BLaER1 (cell line): ENCODE measurements around the gene CES5A.
"Not testable (repeated sequence)": the region's sequence is repeated elsewhere in the genome, so short reads cannot be mapped to it uniquely, and the experiment has no call there.

Source experiments
- H3K27ac ChIP-seq: shearing (Covaris generic); formaldehyde crosslinking; 2 replicates; pipeline ENCODE4 v1.8.1; 2022
- H3K27me3 ChIP-seq: shearing (Covaris generic); formaldehyde crosslinking; 2 replicates; pipeline ENCODE4 v1.8.1; 2022
- H3K36me3 ChIP-seq: shearing (Covaris generic); formaldehyde crosslinking; 2 replicates; pipeline ENCODE4 v1.8.1; 2022
- H3K4me1 ChIP-seq: shearing (Covaris generic); formaldehyde crosslinking; 2 replicates; pipeline ENCODE4 v1.8.1; 2022
- H3K4me2 ChIP-seq: shearing (Covaris generic); formaldehyde crosslinking; 2 replicates; pipeline ENCODE4 v1.8.1; 2022
- H3K4me3 ChIP-seq: shearing (Covaris generic); formaldehyde crosslinking; 2 replicates; pipeline ENCODE4 v1.8.1; 2022
- H3K9ac ChIP-seq: shearing (Covaris generic); formaldehyde crosslinking; 2 replicates; pipeline ENCODE4 v1.8.1; 2022
- H3K9me3 ChIP-seq: shearing (Covaris generic); formaldehyde crosslinking; 2 replicates; pipeline ENCODE4 v1.8.1; 2022
- H4K20me1 ChIP-seq: shearing (Covaris generic); formaldehyde crosslinking; 2 replicates; pipeline ENCODE4 v1.8.1; 2022
- Cebpa-rat ChIP-seq: shearing (Covaris generic); IDR thresholded peaks from 2 replicates; pipeline ENCODE4 v1.8.1; 2022

The CES5A gene, protein sequence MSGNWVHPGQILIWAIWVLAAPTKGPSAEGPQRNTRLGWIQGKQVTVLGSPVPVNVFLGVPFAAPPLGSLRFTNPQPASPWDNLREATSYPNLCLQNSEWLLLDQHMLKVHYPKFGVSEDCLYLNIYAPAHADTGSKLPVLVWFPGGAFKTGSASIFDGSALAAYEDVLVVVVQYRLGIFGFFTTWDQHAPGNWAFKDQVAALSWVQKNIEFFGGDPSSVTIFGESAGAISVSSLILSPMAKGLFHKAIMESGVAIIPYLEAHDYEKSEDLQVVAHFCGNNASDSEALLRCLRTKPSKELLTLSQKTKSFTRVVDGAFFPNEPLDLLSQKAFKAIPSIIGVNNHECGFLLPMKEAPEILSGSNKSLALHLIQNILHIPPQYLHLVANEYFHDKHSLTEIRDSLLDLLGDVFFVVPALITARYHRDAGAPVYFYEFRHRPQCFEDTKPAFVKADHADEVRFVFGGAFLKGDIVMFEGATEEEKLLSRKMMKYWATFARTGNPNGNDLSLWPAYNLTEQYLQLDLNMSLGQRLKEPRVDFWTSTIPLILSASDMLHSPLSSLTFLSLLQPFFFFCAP

DNA sequence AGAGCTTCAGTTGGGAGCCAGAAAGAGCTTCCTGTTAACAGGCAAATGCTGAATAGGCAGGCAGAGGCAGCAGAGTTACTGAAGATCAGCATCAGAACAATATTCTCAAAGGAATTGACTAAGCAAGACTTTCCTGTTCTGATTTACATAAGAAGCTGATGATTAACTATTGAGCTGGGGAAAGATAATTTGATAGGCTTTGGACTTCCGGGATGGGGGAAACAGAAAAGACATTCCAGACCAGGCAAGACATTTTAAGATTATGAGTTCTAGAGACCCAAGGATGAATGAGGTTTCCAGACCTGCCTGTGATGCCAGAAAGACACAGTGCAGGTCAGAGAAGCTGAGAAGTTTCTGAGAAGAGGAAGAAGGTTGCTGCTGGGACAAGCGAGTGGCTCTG lies at the start of gene CES5A:
CES5A (minus strand) TSS at position 101 of the 400 bp plus-strand sequence. CDS start 152 bp downstream, outside the sequence.
- H3K27me3 ChIP-seq: no peaks in the 10 kb centered on the region
- H3K4me3 ChIP-seq: no peak within 1 kb of the TSS
- H3K9ac ChIP-seq: no peak within 1 kb of the TSS
- H3K4me2 ChIP-seq: no peak within 1 kb of the TSS
- no peak for TF ChIP-seq Cebpa-rat
- H3K27ac ChIP-seq: no peak within 1 kb of the TSS
- H3K9me3 ChIP-seq: no peaks in the 10 kb centered on the region
- no peaks in the 10 kb centered on the region for H3K36me3 ChIP-seq
- H3K4me1 ChIP-seq: no peaks in the 10 kb centered on the region
- no peaks in the 10 kb centered on the region for H4K20me1 ChIP-seq

DNA sequence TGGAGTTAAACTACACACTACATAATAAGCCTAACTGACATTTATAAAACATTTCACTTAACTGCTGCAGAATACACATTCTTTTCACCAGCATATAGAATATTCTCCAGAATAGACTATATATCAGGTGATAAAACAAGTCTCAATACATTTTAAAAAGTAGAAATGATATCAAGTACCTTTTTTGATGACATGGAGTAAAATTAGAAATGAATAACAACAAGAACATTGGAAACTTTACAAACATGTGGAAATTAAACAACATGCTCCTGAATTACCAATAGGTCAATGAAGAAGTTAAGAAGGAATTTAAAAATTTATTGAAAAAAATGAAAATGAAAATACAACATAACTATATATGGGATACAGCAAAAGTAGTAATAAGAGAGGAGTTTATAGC lies 47.5 kb upstream of the CES5A start:
- peaks cover 28% of the 10 kb centered on the region for H3K9me3 ChIP-seq
- TF ChIP-seq Cebpa-rat: no peak
- no peak overlapping the region for H3K9ac ChIP-seq
- H3K27ac ChIP-seq: no peak overlapping the region
- no peaks in the 10 kb centered on the region for H3K27me3 ChIP-seq
- H3K36me3 ChIP-seq: no peaks in the 10 kb centered on the region
- no peak overlapping the region for H3K4me2 ChIP-seq
- H4K20me1 ChIP-seq: no peaks in the 10 kb centered on the region
- peaks cover 15% of the 10 kb centered on the region for H3K4me1 ChIP-seq
- no peak overlapping the region for H3K4me3 ChIP-seq

DNA sequence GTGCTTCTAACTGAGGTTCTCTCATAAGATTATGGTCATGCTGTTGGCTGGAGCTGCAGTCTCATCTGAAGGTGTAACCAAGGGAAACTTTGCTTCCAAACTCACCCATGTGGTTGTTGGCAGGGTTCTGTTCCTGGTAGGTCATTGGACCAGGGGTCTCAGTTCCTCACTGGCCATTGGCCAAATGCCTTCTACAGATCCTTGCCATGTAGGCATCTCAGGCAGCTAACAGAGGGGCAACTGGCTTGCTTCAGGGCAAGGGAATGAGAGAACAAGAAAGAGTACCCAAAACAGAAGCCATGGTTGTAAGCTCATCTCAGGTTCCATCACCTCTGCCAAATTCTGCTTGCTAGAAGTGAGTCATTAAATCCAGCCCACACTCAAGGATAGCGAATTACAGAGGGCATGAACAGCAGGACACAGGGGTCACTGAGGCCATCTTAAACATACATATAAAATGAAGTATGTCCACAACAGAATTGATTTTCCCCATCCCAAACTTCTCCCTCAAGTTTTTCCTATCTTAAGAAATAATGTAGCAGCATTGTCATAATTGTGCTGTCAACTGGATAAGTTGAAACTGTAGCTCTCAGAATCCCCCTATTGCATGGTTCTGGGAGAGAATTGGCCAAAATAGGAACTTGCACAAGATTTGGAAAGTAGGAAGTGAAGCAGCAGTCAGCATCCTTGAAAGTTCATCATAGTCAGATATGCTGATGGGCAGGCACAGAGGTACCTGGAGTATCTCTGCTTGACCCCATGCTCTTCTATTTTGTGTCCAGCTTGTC lies 42.4 kb upstream of the CES5A start:
- no peak for TF ChIP-seq Cebpa-rat
- H3K4me2 ChIP-seq: no peak overlapping the region
- no peak overlapping the region for H3K4me3 ChIP-seq
- H3K9ac ChIP-seq: no peak overlapping the region
- H3K27ac ChIP-seq: no peak overlapping the region
- peaks cover 28% of the 10 kb centered on the region for H3K9me3 ChIP-seq
- no peaks in the 10 kb centered on the region for H3K27me3 ChIP-seq
- no peaks in the 10 kb centered on the region for H4K20me1 ChIP-seq
- peaks cover 15% of the 10 kb centered on the region for H3K4me1 ChIP-seq
- H3K36me3 ChIP-seq: no peaks in the 10 kb centered on the region

DNA sequence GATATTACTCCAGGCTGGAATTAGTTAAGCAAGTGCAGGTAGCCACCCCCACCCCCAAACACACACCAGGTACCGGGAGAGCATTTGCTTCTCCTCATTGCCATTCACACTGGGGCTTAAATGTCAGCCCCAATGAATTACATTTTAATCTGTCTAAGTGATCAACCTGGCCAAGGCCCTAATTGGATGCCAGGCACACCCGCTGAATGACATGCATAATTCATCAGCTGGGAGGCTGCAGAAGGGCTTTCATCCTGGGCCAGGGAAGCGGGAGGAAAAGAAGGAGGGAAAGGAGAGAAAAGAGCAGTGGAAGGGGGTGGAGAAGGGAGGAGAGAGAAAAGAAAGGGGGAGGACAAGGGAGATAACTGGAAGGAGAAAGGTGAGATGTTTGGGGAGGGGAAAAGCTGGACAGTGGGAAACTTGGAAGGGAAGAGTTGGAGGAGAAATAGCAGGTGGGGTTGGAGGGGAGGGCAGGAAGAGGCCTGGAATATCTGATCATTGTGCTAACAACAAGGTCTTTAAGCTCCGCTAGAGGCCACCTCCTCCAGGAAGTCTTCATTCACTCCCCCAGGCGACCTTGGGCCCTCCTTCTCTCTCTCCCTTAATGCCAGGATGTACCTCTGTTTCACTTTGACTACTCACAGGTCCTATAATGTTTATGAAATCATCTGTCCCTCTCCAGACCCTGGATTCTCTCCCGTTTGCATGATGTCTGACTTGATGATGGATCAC lies 40.1 kb upstream of the CES5A start:
- H3K4me2 ChIP-seq: no peak overlapping the region
- no peaks in the 10 kb centered on the region for H3K27me3 ChIP-seq
- H3K36me3 ChIP-seq: no peaks in the 10 kb centered on the region
- H3K9me3 ChIP-seq: peaks cover 16% of the 10 kb centered on the region
- H4K20me1 ChIP-seq: no peaks in the 10 kb centered on the region
- H3K9ac ChIP-seq: no peak overlapping the region
- no peak for TF ChIP-seq Cebpa-rat
- no peaks in the 10 kb centered on the region for H3K4me1 ChIP-seq
- H3K4me3 ChIP-seq: no peak overlapping the region
- no peak overlapping the region for H3K27ac ChIP-seq

DNA sequence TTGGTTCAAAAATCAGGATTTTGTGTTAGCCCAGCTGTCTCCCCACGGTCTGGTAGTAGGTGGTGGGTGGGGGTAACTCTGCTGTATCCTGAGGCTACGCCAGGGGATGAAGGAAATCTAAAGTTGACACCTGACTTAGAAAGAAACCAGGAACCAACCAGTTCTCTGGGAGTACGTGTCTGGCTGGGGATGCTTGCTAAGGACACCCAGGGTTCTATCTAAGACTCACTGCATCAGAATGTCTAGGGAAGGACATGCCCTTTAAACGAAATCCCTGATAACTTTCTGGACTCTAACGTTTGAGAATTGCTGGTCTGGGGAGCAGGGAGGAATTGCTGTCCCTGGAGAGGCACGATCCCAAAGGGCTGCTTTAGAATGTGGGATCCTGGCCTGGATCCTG lies 39.2 kb upstream of the CES5A start:
- H3K4me3 ChIP-seq: no peak overlapping the region
- H3K9me3 ChIP-seq: peaks cover 7% of the 10 kb centered on the region
- no peaks in the 10 kb centered on the region for H3K27me3 ChIP-seq
- no peak overlapping the region for H3K27ac ChIP-seq
- no peaks in the 10 kb centered on the region for H4K20me1 ChIP-seq
- no peaks in the 10 kb centered on the region for H3K36me3 ChIP-seq
- H3K4me2 ChIP-seq: no peak overlapping the region
- no peak overlapping the region for H3K9ac ChIP-seq
- H3K4me1 ChIP-seq: no peaks in the 10 kb centered on the region
- no peak for TF ChIP-seq Cebpa-rat

DNA sequence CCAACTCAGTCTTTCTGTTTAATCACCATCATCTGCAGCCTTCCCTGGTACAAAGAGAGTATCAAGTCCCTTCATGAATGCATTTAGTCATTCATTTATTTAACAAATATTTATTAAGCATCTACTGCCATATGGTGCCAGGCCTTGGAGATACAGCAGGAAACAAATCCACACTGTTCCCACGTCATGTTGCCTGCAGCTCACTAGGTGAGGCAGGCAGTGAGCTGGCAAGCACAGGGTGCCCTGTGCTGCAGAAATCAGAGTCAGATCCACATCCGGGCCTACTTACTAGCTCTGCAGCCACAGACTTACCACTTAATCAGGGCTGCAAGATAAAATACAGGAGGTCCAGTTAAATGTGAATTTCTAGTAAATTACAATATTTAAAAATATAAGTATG lies 38.5 kb upstream of the CES5A start:
- Histone ChIP-seq H3K9ac (no peak overlapping the region), H3K36me3 (no peaks in the 10 kb centered on the region), H3K27ac (no peak overlapping the region), H3K4me3 (no peak overlapping the region), H4K20me1 (no peaks in the 10 kb centered on the region), H3K4me1 (no peaks in the 10 kb centered on the region), H3K4me2 (no peak overlapping the region), H3K27me3 (no peaks in the 10 kb centered on the region), H3K9me3 (0 out of 2 replicates have a peak, but pooled peaks cover under 1% of the 10 kb centered on the region)
- no peak for TF ChIP-seq Cebpa-rat

DNA sequence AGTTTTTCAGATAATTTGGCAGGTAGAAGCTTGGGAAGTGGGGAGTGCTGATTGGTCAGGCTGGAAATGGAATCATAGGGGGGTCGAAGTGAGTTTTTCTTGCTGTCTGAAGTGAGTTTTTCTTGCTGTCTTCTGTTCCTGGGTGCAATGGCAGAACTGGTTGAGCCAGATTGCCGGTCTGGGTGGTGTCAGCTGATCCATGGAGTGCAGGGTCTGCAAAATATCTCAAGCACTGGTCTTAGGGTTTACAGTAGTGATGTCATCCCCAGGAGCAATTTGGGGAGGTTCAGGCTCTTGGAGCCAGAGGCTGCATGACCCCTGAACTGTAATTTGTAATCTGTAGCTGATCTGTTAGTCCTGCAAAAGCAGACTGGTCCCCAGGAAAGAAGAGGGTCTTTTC lies 37.9 kb upstream of the CES5A start:
- not testable (repeated sequence) for H3K9me3 ChIP-seq, H3K27me3 ChIP-seq, H3K4me1 ChIP-seq, H3K4me2 ChIP-seq, H3K9ac ChIP-seq, H3K36me3 ChIP-seq, H4K20me1 ChIP-seq, H3K4me3 ChIP-seq, H3K27ac ChIP-seq

DNA sequence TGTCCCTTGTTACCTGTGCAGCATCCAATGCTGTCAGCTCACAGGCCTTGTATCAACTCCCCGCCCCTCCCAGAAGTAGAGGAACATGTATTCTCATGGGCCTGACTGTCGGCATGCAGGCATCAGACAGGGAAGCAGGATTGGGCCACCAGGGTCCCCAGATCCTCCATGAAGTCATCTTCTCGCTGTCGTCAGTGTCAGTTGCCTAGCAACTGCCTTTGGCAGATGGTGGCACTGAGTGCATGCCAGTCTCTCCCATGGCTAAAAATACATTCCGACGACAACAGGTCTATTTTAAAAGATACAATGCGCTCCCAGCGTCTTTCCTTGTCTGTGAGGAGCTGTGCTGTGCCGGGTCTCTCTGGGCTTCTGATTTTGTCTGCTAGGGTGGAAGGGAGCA lies 36.8 kb upstream of the CES5A start:
- Histone ChIP-seq H4K20me1 (no peaks in the 10 kb centered on the region), H3K4me3 (no peak overlapping the region), H3K9me3 (no peaks in the 10 kb centered on the region), H3K4me2 (no peak overlapping the region), H3K4me1 (peaks cover 4% of the 10 kb centered on the region; the same call in 1 of the 2 replicates), H3K27me3 (no peaks in the 10 kb centered on the region), H3K36me3 (no peaks in the 10 kb centered on the region), H3K27ac (no peak overlapping the region), H3K9ac (no peak overlapping the region)
- TF ChIP-seq Cebpa-rat: no peak

DNA sequence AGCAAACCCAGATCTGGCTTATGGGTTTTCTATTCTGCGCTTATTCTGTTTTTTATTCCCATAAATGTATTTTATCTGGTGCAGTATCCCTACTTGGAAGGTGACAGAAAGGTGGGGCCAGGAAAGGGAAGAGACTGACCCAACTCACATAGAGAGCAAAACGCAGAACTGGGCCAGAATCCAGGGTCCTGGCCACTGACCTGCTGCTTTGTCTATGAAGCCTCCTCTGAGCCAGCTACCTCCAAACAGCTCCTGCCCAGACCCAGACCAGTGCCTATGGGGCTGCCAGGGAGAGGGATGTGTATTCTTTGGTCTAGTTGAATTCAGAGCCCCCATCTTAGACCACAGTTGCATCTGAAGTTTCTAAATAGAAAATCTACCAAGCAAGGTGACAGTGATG lies 36.4 kb upstream of the CES5A start:
- H3K27ac ChIP-seq: no peak overlapping the region
- no peaks in the 10 kb centered on the region for H4K20me1 ChIP-seq
- H3K4me2 ChIP-seq: no peak overlapping the region
- H3K9me3 ChIP-seq: no peaks in the 10 kb centered on the region
- H3K36me3 ChIP-seq: no peaks in the 10 kb centered on the region
- H3K4me3 ChIP-seq: no peak overlapping the region
- H3K9ac ChIP-seq: no peak overlapping the region
- TF ChIP-seq Cebpa-rat: no peak
- peaks cover 8% of the 10 kb centered on the region for H3K4me1 ChIP-seq
- H3K27me3 ChIP-seq: no peaks in the 10 kb centered on the region

DNA sequence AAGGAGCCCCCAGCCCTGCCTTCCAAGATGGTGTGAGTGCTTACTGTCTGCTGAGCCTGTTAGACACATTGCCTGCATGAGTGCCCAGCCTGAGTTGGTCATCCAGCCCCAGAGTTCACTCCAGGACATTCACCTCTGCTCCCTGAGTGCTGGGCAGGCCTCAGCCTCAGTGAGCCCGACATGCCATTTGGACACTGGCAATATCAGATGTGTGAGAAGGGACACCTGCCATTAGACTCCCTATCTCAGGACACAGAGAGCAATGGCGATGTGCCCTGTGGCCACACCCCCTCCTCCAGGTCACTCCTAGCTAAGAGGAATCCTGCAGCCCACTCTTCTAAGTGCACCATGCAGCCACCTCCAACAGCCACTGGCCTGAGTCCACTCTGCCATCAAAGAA lies 34.7 kb upstream of the CES5A start:
- Histone ChIP-seq H3K27me3 (no peaks in the 10 kb centered on the region), H3K9me3 (no peaks in the 10 kb centered on the region), H3K9ac (no peak overlapping the region), H3K4me2 (no peak overlapping the region), H3K27ac (no peak overlapping the region), H3K4me1 (peaks cover 17% of the 10 kb centered on the region), H3K4me3 (no peak overlapping the region), H3K36me3 (no peaks in the 10 kb centered on the region), H4K20me1 (no peaks in the 10 kb centered on the region)
- TF ChIP-seq Cebpa-rat: no peak
